Chondrocyte (in vitro differentiated cells): ENCODE data around the gene BANP. TPM values are rescaled to one million over a fixed set of nuclear protein-coding genes. Genes with fewer than 3 reads are reported as not detected.

Experiments
- DNase-seq: peaks from one replicate; pipeline ENCODE4 v3.0.0; 2021; ENCODE audit warnings: mixed read lengths, low spot score
- H3K27ac Mint-ChIP-seq: one replicate; pipeline ENCODE4 v1.8.0; 2021; ENCODE audit warnings: mild to moderate bottlenecking, moderate library complexity, mixed read lengths; ENCODE audit not compliant: unreplicated experiment
- H3K27me3 Mint-ChIP-seq: 2 replicates; pipeline ENCODE4 v1.8.0; 2021; ENCODE audit warnings: low read depth, mixed read lengths
- H3K36me3 Mint-ChIP-seq: 2 replicates; pipeline ENCODE4 v1.8.0; 2021; ENCODE audit warnings: low read depth, mixed read lengths
- H3K4me1 Mint-ChIP-seq: 2 replicates; pipeline ENCODE4 v1.8.0; 2021; ENCODE audit warnings: low read depth, mild to moderate bottlenecking, mixed read lengths
- H3K4me3 Mint-ChIP-seq: one replicate; pipeline ENCODE4 v1.8.0; 2021; ENCODE audit warnings: mild to moderate bottlenecking, moderate library complexity, mixed read lengths; ENCODE audit not compliant: unreplicated experiment
- H3K9me3 Mint-ChIP-seq: 2 replicates; pipeline ENCODE4 v1.8.0; 2021; ENCODE audit warnings: low read depth, mixed read lengths
- CTCF ChIP-seq: fragments of 200-600 bp; sonication (generic); IDR thresholded peaks from 2 replicates; pipeline ENCODE4 v1.5.0; 2021; ENCODE audit warnings: antibody characterized with exemption, mild to moderate bottlenecking, moderate library complexity
- total RNA-seq: library from RNA; stranded (reverse); gene quantifications from 3 replicates; pipeline ENCODE4 v1.2.1, GENCODE V29; 2021

BANP gene
- total RNA-seq, 1 donor from 2014 or later, result 15.0 TPM

- no peak overlapping the region for H3K4me3 Mint-ChIP-seq
- peaks cover 6% of the 10 kb centered on the region for H3K9me3 Mint-ChIP-seq
- peak; percentile 82 for DNase-seq
- H3K27me3 Mint-ChIP-seq, result no peaks in the 10 kb centered on the region
- H3K27ac Mint-ChIP-seq, result no peak overlapping the region
- no peak for TF ChIP-seq CTCF
- H3K4me1 Mint-ChIP-seq, result peaks cover 5% of the 10 kb centered on the region
- peaks cover 22% of the 10 kb centered on the region for H3K36me3 Mint-ChIP-seq
Measured at GRCh38 chr16:88077328-88078108, 126.3 kb downstream of the BANP start.

GRCh38 chr16:88078111-88078775 lies 127.0 kb downstream of the BANP start:
- no peak overlapping the region for H3K27ac Mint-ChIP-seq
- H3K4me1 Mint-ChIP-seq, result peaks cover 5% of the 10 kb centered on the region
- no peaks in the 10 kb centered on the region for H3K27me3 Mint-ChIP-seq

GRCh38 chr16:88083582-88083981 lies 132.3 kb downstream of the BANP start:
- no peak for TF ChIP-seq CTCF
- peaks cover 15% of the 10 kb centered on the region for H3K4me1 Mint-ChIP-seq
- no peak overlapping the region for H3K27ac Mint-ChIP-seq
- DNase-seq, result no peak
- H3K36me3 Mint-ChIP-seq, result peaks cover 12% of the 10 kb centered on the region
- H3K4me3 Mint-ChIP-seq, result no peak overlapping the region
- H3K9me3 Mint-ChIP-seq, result peaks cover 6% of the 10 kb centered on the region
- no peaks in the 10 kb centered on the region for H3K27me3 Mint-ChIP-seq

More at GRCh38 chr16:88078111-88078775, 127.0 kb downstream of the BANP start:
- H3K4me3 Mint-ChIP-seq, result no peak overlapping the region
- H3K36me3 Mint-ChIP-seq, result peaks cover 25% of the 10 kb centered on the region
- DNase-seq, result peak; percentile 56
- TF ChIP-seq CTCF, result no peak
- peaks cover 6% of the 10 kb centered on the region for H3K9me3 Mint-ChIP-seq

- no peaks in the 10 kb centered on the region for H3K27me3 Mint-ChIP-seq
- no peak overlapping the region for H3K27ac Mint-ChIP-seq
- H3K4me3 Mint-ChIP-seq, result no peak overlapping the region
- TF ChIP-seq CTCF, result no peak
- H3K36me3 Mint-ChIP-seq, result peaks cover 9% of the 10 kb centered on the region
- H3K9me3 Mint-ChIP-seq, result peaks cover 3% of the 10 kb centered on the region
- DNase-seq, result no peak
- peaks cover 15% of the 10 kb centered on the region for H3K4me1 Mint-ChIP-seq
Measured at GRCh38 chr16:88084881-88085280, 133.6 kb downstream of the BANP start.

- no peak for TF ChIP-seq CTCF
- peaks cover 3% of the 10 kb centered on the region for H3K36me3 Mint-ChIP-seq
- no peak overlapping the region for H3K4me3 Mint-ChIP-seq
- no peak overlapping the region for H3K27ac Mint-ChIP-seq
- H3K9me3 Mint-ChIP-seq, result no peaks in the 10 kb centered on the region
- peaks cover 11% of the 10 kb centered on the region for H3K4me1 Mint-ChIP-seq
- DNase-seq, result peak; percentile 75
- H3K27me3 Mint-ChIP-seq, result no peaks in the 10 kb centered on the region
Measured at GRCh38 chr16:88086571-88087516, 135.6 kb downstream of the BANP start.
